Measurements from ENCODE around the gene HEMK1.

The HEMK1 gene

GRCh38 chr3:50577348-50577747 lies 8.0 kb downstream of the HEMK1 start:
- no peak for DNase-seq

GRCh38 chr3:50580683-50581458 lies 11.5 kb downstream of the HEMK1 start:
- no peak for DNase-seq

GRCh38 chr3:50581459-50581842 lies 12.1 kb downstream of the HEMK1 start:
- no peak for DNase-seq

- DNase-seq = no peak
Measured at GRCh38 chr3:50582083-50582482, 12.8 kb downstream of the HEMK1 start.

- no peak for DNase-seq
Measured at GRCh38 chr3:50583897-50584296, 14.6 kb downstream of the HEMK1 start.

GRCh38 chr3:50584391-50584790 lies 15.1 kb downstream of the HEMK1 start:
- DNase-seq = no peak

- DNase-seq = no peak
Measured at GRCh38 chr3:50585919-50586762, 16.8 kb downstream of the HEMK1 start.

- no peak for DNase-seq
Measured at GRCh38 chr3:50586763-50587070, 17.4 kb downstream of the HEMK1 start.

GRCh38 chr3:50587373-50587772 lies 18.1 kb downstream of the HEMK1 start:
- DNase-seq = no peak

GRCh38 chr3:50587806-50588758 lies 18.8 kb downstream of the HEMK1 start:
- no peak for DNase-seq

GRCh38 chr3:50588759-50589433 lies 19.6 kb downstream of the HEMK1 start:
- DNase-seq = no peak

GRCh38 chr3:50591196-50591741 lies 21.9 kb downstream of the HEMK1 start:
- DNase-seq = no peak

- no peak for DNase-seq
Measured at GRCh38 chr3:50592568-50592967, 23.2 kb downstream of the HEMK1 start.

GRCh38 chr3:50594253-50594785 lies 25.0 kb downstream of the HEMK1 start:
- DNase-seq = no peak

- DNase-seq = no peak
Measured at GRCh38 chr3:50599115-50599715, 29.9 kb downstream of the HEMK1 start.

- DNase-seq = no peak
Measured at GRCh38 chr3:50599716-50600118, 30.4 kb downstream of the HEMK1 start.

- DNase-seq = no peak
Measured at GRCh38 chr3:50600141-50600753, 30.9 kb downstream of the HEMK1 start.

GRCh38 chr3:50600841-50601591 lies 31.7 kb downstream of the HEMK1 start:
- DNase-seq = peak; percentile 77

- no peak for DNase-seq
Measured at GRCh38 chr3:50602595-50603191, 33.4 kb downstream of the HEMK1 start.
